Right lobe of liver (tissue), 4 donors: ENCODE measurements around the gene COX20.

Experiments
- CTCF ChIP-seq, 4 donors: fragments of 200-600 bp in 3 of 4; fragments of 450-650 bp in 1 of 4; IDR thresholded peaks; one replicate each; pipeline versions ENCODE4 v1.5.1 to v1.8.0; 2016 to 2022; ENCODE audit warnings: antibody characterized with exemption in 4 of 4, mild to moderate bottlenecking in 2 of 4
- POLR2A ChIP-seq: fragments of 450-650 bp; IDR thresholded peaks from one replicate; pipeline ENCODE4 v1.6.1; 2017; ENCODE audit warnings: antibody characterized with exemption, mild to moderate bottlenecking
- donor health status: DM: no; HTN: no; CAD: no.
- donor health status: DM: no; HTN: no; CAD: no.
- donor health status: DM: no; HTN: yes; CAD: no.

- no peak for TF ChIP-seq CTCF (IDR thresholded peaks at IDR 0.05)
- no peak for TF ChIP-seq POLR2A
Observed at GRCh38 chr1:244788493-244789275, 46.8 kb upstream of the COX20 start.
